Measurements from ENCODE around the gene NAA25. TPM values are rescaled to one million over a fixed set of nuclear protein-coding genes. Genes with fewer than 3 reads are reported as not detected.
A peak's percentile ranks its signal among the peaks of the same experiment; 100 is the strongest.

Gene NAA25
- total and polyA plus RNA-seq, 9 of the 15 experiments (the other 6 are each of a cell fraction or from before 2014, with no cell fraction given) = 26.6 to 59.6 (median 48.9) TPM

- TF ChIP-seq ZNF318 (IDR thresholded peaks at IDR 0.05; ENCODE audit: borderline replicate concordance in 1 of 2, low read depth in 1 of 2) (peak in 1 of 2 experiments; percentile 59; a peak in 1 of 4 replicates), GABPA (tag; conservative IDR thresholded peaks at IDR 0.05; ENCODE audit: low read depth) (peak; percentile 29; the same call in 1 of the 2 replicates)
These were observed 114.1 kb downstream of the NAA25 start (continued) for GRCh38 chr12:111994211-111995111.
